Ishikawa (cell line): ENCODE data around the gene SPNS3.

Experiments
- CEBPB ChIP-seq: IDR thresholded peaks from 2 replicates; pipeline ENCODE4 v1.6.1; 2012
- CREB1 ChIP-seq: IDR thresholded peaks from 2 replicates; pipeline ENCODE4 v1.6.1; 2012; ENCODE audit warnings: low read depth
- EGR1 ChIP-seq: IDR thresholded peaks from 2 replicates; pipeline ENCODE4 v1.6.1; 2012
- EP300 ChIP-seq: IDR thresholded peaks from 2 replicates; pipeline ENCODE4 v1.6.1; 2012; ENCODE audit warnings: borderline replicate concordance
- FOXM1 ChIP-seq: IDR thresholded peaks from 2 replicates; pipeline ENCODE4 v1.6.1; 2012; ENCODE audit warnings: low read depth, borderline replicate concordance
- MAX ChIP-seq: IDR thresholded peaks from 2 replicates; pipeline ENCODE4 v1.6.1; 2012
- NFIC ChIP-seq: IDR thresholded peaks from 2 replicates; pipeline ENCODE4 v1.6.1; 2012
- RAD21 ChIP-seq: IDR thresholded peaks from 2 replicates; pipeline ENCODE4 v1.6.1; 2012; ENCODE audit warnings: low read depth
- REST ChIP-seq: IDR thresholded peaks from 2 replicates; pipeline ENCODE4 v1.6.1; 2012; ENCODE audit warnings: low read depth, mild to moderate bottlenecking
- TAF1 ChIP-seq: IDR thresholded peaks from 2 replicates; pipeline ENCODE4 v1.6.1; 2012; ENCODE audit warnings: low read depth, mild to moderate bottlenecking
- TCF12 ChIP-seq: IDR thresholded peaks from 2 replicates; pipeline ENCODE4 v1.6.1; 2012; ENCODE audit warnings: low read depth
- TEAD4 ChIP-seq: IDR thresholded peaks from 2 replicates; pipeline ENCODE4 v1.6.1; 2012
- USF1 ChIP-seq: IDR thresholded peaks from 2 replicates; pipeline ENCODE4 v1.6.1; 2012
- YY1 ChIP-seq: IDR thresholded peaks from 2 replicates; pipeline ENCODE4 v1.6.1; 2012; ENCODE audit warnings: low read depth
- ZBTB7A ChIP-seq: IDR thresholded peaks from 2 replicates; pipeline ENCODE4 v1.6.1; 2012; ENCODE audit warnings: low read depth

The SPNS3 gene

GRCh38 chr17:4527566-4528125 is 93.9 kb downstream of the SPNS3 start:
- TF ChIP-seq CEBPB, result no peak
- TF ChIP-seq ZBTB7A, result no peak
- TF ChIP-seq YY1, result no peak
- no peak for TF ChIP-seq RAD21

GRCh38 chr17:4529533-4530152 is 95.9 kb downstream of the SPNS3 start:
- TF ChIP-seq NFIC (no peak), FOXM1 (no peak), EP300 (no peak), MAX (no peak), EGR1 (no peak), RAD21 (no peak), CEBPB (no peak), TAF1 (no peak), USF1 (no peak), CREB1 (no peak), YY1 (no peak), ZBTB7A (no peak), TEAD4 (no peak), REST (no peak)

GRCh38 chr17:4530799-4531730 is 97.3 kb downstream of the SPNS3 start:
- TF ChIP-seq TEAD4, result no peak
- no peak for TF ChIP-seq USF1
- no peak for TF ChIP-seq EGR1
- no peak for TF ChIP-seq CEBPB
- TF ChIP-seq RAD21, result no peak
- no peak for TF ChIP-seq CREB1
- TF ChIP-seq REST, result no peak
- no peak for TF ChIP-seq MAX
- no peak; the same call in 1 of the 2 replicates for TF ChIP-seq TCF12
- no peak for TF ChIP-seq FOXM1
- no peak for TF ChIP-seq TAF1
- no peak for TF ChIP-seq EP300
- TF ChIP-seq ZBTB7A, result no peak
- no peak for TF ChIP-seq YY1
- no peak for TF ChIP-seq NFIC

- no peak for TF ChIP-seq TEAD4
- no peak for TF ChIP-seq NFIC
- no peak for TF ChIP-seq MAX
- no peak for TF ChIP-seq ZBTB7A
- TF ChIP-seq CEBPB, result no peak
- TF ChIP-seq YY1, result no peak
- TF ChIP-seq EP300, result no peak
- no peak for TF ChIP-seq TCF12
- TF ChIP-seq REST, result no peak
Measured at GRCh38 chr17:4531988-4532736, 98.4 kb downstream of the SPNS3 start.
